HCT116 (cell line): Measurements from ENCODE around the gene NEK5. TPM values are rescaled to one million over a fixed set of nuclear protein-coding genes. Genes with fewer than 3 reads are reported as not detected.

Experiments used
- ATAC-seq: fragments of 200-7000 bp; cut with Tn5 transposase; 2 replicates; pipeline ENCODE4 v1.9.1; 2020; ENCODE audit warnings: mild to moderate bottlenecking, moderate library complexity
- BruUV-seq: library from RNA; stranded (reverse); fragments of 400-500 nt; replicated peaks from 2 replicates; lab custom pipeline; 2021; lab: Mats Ljungman, UMichigan
- CTCF ChIA-PET: fragments of 300-600 bp; sonication (Branson Sonifier 250); formaldehyde crosslinking; loops from one replicate; lab custom pipeline; 2021; ENCODE audit warnings: antibody characterized with exemption; lab: Charles Lee
- POLR2A ChIA-PET: fragments of 300-600, 350-600 bp; sonication (Branson Sonifier 250); formaldehyde crosslinking; loops from one replicate; lab custom pipeline; 2021; ENCODE audit warnings: antibody characterized with exemption; lab: Charles Lee
- RAD21 ChIA-PET, 2 experiments: fragments of 300-600 bp; sonication (Branson Sonifier 250); formaldehyde crosslinking; loops; one replicate each; lab custom pipeline; 2023; ENCODE audit warnings: low total read pairs in 2 of 2; ENCODE audit not compliant: uncharacterized antibody in 2 of 2, unreplicated experiment in 2 of 2, low non-redundant PET in 1 of 2; lab: Charles Lee
- DNase-seq: peaks from one replicate; pipeline ENCODE4 v3.0.0-alpha.2; 2010; ENCODE audit warnings: low read depth, low spot score
- H2AFZ ChIP-seq: fragments of 200-600 bp; shearing (Covaris generic), sonication (generic); 2 replicates; pipeline ENCODE4 v1.6.1; 2017; ENCODE audit warnings: low read depth, mixed run types, mixed read lengths, antibody characterized with exemption, low read length; ENCODE audit not compliant: poor library complexity, severe bottlenecking
- H3K27ac ChIP-seq: 2 replicates; pipeline ENCODE4 v1.5.1; 2012; ENCODE audit warnings: low read depth, low read length
- H3K27me3 ChIP-seq: fragments of 200-600 bp; sonication (generic); 2 replicates; pipeline ENCODE4 v1.6.1; 2016; ENCODE audit warnings: mixed run types, low read length, mixed read lengths; ENCODE audit not compliant: insufficient read depth
- H3K36me3 ChIP-seq, 2 experiments: fragments of 200-500 bp in 1 of 2; fragments of 200-600 bp in 1 of 2; sonication (Bioruptor generic) in 1 of 2; sonication (generic) in 1 of 2; 2 replicates each; pipeline versions ENCODE4 v1.5.1 to v1.6.1; 2014 to 2016; ENCODE audit warnings: low read length in 2 of 2, inconsistent platforms in 1 of 2, mixed read lengths in 1 of 2, mixed run types in 1 of 2; ENCODE audit not compliant: insufficient read depth in 2 of 2, control insufficient read depth in 1 of 2
- H3K4me1 ChIP-seq, 2 experiments: fragments of 200-600 bp in 1 of 2; sonication (generic) in 1 of 2; 2 replicates each; pipeline versions ENCODE4 v1.5.1 to v1.6.1; 2012 to 2017; ENCODE audit warnings: low read length in 2 of 2, inconsistent platforms in 1 of 2, mild to moderate bottlenecking in 1 of 2, mixed read lengths in 1 of 2, mixed run types in 1 of 2, moderate library complexity in 1 of 2; ENCODE audit not compliant: insufficient read depth in 2 of 2, control insufficient read depth in 1 of 2
- H3K4me2 ChIP-seq: fragments of 200-600 bp; sonication (generic); 2 replicates; pipeline ENCODE4 v1.6.1; 2017; ENCODE audit warnings: mixed run types, low read length, mixed read lengths
- H3K4me3 ChIP-seq, 2 experiments: fragments of 200-600 bp in 1 of 2; sonication (generic) in 1 of 2; replicated peaks in 1 of 2; 2 replicates each; pipeline ENCODE4 v1.5.1; 2011 to 2016; ENCODE audit warnings: low read length in 2 of 2, control low read depth in 1 of 2, low read depth in 1 of 2, mild to moderate bottlenecking in 1 of 2, mixed read lengths in 1 of 2, mixed run types in 1 of 2
- H3K79me2 ChIP-seq: fragments of 200-600 bp; sonication (generic); 2 replicates; pipeline ENCODE4 v1.6.1; 2017; ENCODE audit warnings: mild to moderate bottlenecking, mixed run types, low read length, moderate library complexity, mixed read lengths; ENCODE audit not compliant: insufficient read depth
- H3K9ac ChIP-seq: fragments of 200-600 bp; sonication (generic); 2 replicates; pipeline ENCODE4 v1.6.1; 2016; ENCODE audit warnings: low read length, mixed read lengths
- H3K9me2 ChIP-seq: fragments of 200-600 bp; sonication (generic), shearing (Covaris generic); 2 replicates; pipeline ENCODE4 v1.6.1; 2017; ENCODE audit warnings: mixed run types, mild to moderate bottlenecking, moderate library complexity; ENCODE audit not compliant: insufficient read depth
- H3K9me3 ChIP-seq, 2 experiments: fragments of 200-500 bp in 1 of 2; fragments of 200-600 bp in 1 of 2; sonication (Bioruptor generic) in 1 of 2; sonication (generic) in 1 of 2; 2 replicates each; pipeline ENCODE4 v1.6.1; 2014 to 2017; ENCODE audit warnings: low read length in 2 of 2, mixed read lengths in 2 of 2, inconsistent platforms in 1 of 2, low read depth in 1 of 2, mild to moderate bottlenecking in 1 of 2, mixed run types in 1 of 2, moderate library complexity in 1 of 2; ENCODE audit not compliant: control insufficient read depth in 1 of 2, insufficient read depth in 1 of 2
- H4K20me1 ChIP-seq: fragments of 200-600 bp; sonication (generic), shearing (Covaris generic); 2 replicates; pipeline ENCODE4 v1.6.1; 2017; ENCODE audit warnings: mixed run types, mild to moderate bottlenecking, moderate library complexity; ENCODE audit not compliant: insufficient read depth
- CTCF ChIP-seq, 3 experiments: fragments of 200-600 bp in 1 of 3; sonication (generic) in 1 of 3; IDR thresholded peaks in 2 of 3; conservative IDR thresholded peaks in 1 of 3; 2 replicates each; pipeline ENCODE4 v1.5.1; 2012 to 2017; ENCODE audit warnings: low read depth in 2 of 3, low read length in 2 of 3, antibody characterized with exemption in 1 of 3, borderline replicate concordance in 1 of 3, control low read depth in 1 of 3, mild to moderate bottlenecking in 1 of 3, mixed read lengths in 1 of 3, mixed run types in 1 of 3, moderate library complexity in 1 of 3; ENCODE audit not compliant: insufficient read depth in 1 of 3
- EGR1 ChIP-seq: IDR thresholded peaks from 2 replicates; pipeline ENCODE4 v1.6.1; 2012; ENCODE audit warnings: low read depth
- EZH2 ChIP-seq: fragments of 200-600 bp; sonication (generic); IDR thresholded peaks from 2 replicates; pipeline ENCODE4 v1.6.1; 2017; ENCODE audit warnings: antibody characterized with exemption, mixed run types
- RAD21 ChIP-seq: IDR thresholded peaks from 2 replicates; pipeline ENCODE4 v1.6.1; 2012; ENCODE audit warnings: low read depth, mild to moderate bottlenecking
- SP1 ChIP-seq: IDR thresholded peaks from 2 replicates; pipeline ENCODE4 v1.6.1; 2012; ENCODE audit warnings: low read depth
- ZNF274 ChIP-seq: fragments of 200-500 bp; sonication (Bioruptor generic); IDR thresholded peaks from 2 replicates; pipeline ENCODE4 v1.6.1; 2014; ENCODE audit warnings: mild to moderate bottlenecking, low read depth, low read length, inconsistent platforms
- intact Hi-C: fragments of 100-400 bp; cut with micrococcal nuclease; formaldehyde crosslinking; loops from 2 replicates; pipeline ENCODE4 v1.10.0; 2022
- total RNA-seq: library from RNA; stranded (reverse); gene quantifications from one replicate; pipeline ENCODE4 v1.2.1, GENCODE V29; 2021; ENCODE audit not compliant: unreplicated experiment

NEK5 gene
- total RNA-seq, 1 experiment from 2014 or later = 1.5 TPM

GRCh38 chr13:52001120-52001731, 127.6 kb downstream of the NEK5 start:
- ChIA-PET CTCF (interaction anchor here (0.8 to 1.2 kb wide), 2 partner anchors 11 to 126 kb away, joined by 3 to 5 read pairs; partner anchors contain the start of gene ALG11), POLR2A (no interaction called here)

More at GRCh38 chr13:52001120-52001731, 127.6 kb downstream of the NEK5 start:
- no peak overlapping the region for H2AFZ ChIP-seq
- H3K27ac ChIP-seq = no peak overlapping the region
- no TSS peak for BruUV-seq
- no peak for TF ChIP-seq EGR1
- TF ChIP-seq ZNF274 = no peak
- TF ChIP-seq CTCF (IDR thresholded peaks at IDR 0.05 in 2 of 3, conservative IDR thresholded peaks at IDR 0.05 in 1 of 3; ENCODE audit: borderline replicate concordance in 1 of 3, insufficient read depth in 1 of 3, low read depth in 2 of 3, low read length in 2 of 3) = peak; percentile 52 to 74 (median 55); a peak in 5 of 6 replicates
- TF ChIP-seq RAD21 = peak; percentile 64
- TF ChIP-seq SP1 = no peak
- TF ChIP-seq EZH2 = no peak
- TF ChIP-seq, all 23 proteins: peak for 2
- peak; percentile 32 for DNase-seq
- ATAC-seq = peak; percentile 86
- H3K9ac ChIP-seq = no peak overlapping the region
- H3K9me3 ChIP-seq = no peaks in the 10 kb centered on the region
- intact Hi-C loops = loop anchor here (5.0 kb wide), 1 partner anchor 126 kb away; the partner anchor contains the start of gene NEK5
- no peak overlapping the region for H3K4me2 ChIP-seq
- H3K9me2 ChIP-seq = no peaks in the 10 kb centered on the region
- H3K36me3 ChIP-seq = no peaks in the 10 kb centered on the region
- peaks cover 0 to 5% of the 10 kb centered on the region in 2 experiments; a peak in 1 of 4 replicates for H3K4me1 ChIP-seq
- H3K4me3 ChIP-seq = no peak overlapping the region
- H3K27me3 ChIP-seq = no peaks in the 10 kb centered on the region
- H3K79me2 ChIP-seq = no peaks in the 10 kb centered on the region
- H4K20me1 ChIP-seq = no peaks in the 10 kb centered on the region
- RAD21 ChIA-PET = no interaction called here
